DMS79 treated with DMSO at 0.1 percent for 48 hours (cell line): ENCODE measurements around the gene SLC35G2.
"Not testable (repeated sequence)": the region's sequence is repeated elsewhere in the genome, so short reads cannot be mapped to it uniquely, and the experiment has no call there.

Source experiments
- DNase-seq: peaks from one replicate; lab custom pipeline; 2025; lab: John Stamatoyannopoulos, UW

SLC35G2 gene

DNA sequence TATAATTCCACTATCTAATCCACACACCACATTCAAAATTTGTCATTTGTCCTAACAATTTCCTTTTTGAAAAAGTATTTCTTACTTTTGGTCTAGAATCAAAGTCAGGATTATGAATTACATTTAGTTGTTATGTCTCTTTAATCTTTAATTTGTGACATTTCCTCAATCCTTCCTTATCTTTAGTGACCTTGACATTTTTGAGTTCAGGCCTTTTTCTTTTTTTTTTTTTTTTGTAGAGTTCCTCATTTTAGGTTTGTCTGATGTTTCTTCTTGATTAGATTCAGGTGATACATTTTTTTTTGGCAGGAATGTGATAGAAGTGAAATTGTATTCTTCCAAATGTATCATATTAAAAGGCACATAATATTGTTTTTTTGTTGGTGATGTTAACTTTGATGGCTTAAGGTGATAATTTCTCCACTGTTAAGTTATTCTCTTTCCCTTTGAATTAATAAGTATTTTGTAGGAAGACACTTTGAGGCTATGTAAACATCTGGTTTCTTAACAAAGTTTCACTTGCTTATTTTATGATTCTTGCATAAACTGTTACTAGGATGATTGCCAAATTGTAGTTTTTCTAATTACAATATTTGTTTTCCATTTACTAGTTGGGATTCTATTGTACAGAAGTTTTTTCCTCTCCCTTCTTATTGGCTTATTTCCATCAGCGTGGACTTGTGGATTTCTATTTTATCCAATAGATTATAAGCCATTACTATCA is 16.3 kb downstream of the SLC35G2 start:
- DNase-seq = no peak

DNA sequence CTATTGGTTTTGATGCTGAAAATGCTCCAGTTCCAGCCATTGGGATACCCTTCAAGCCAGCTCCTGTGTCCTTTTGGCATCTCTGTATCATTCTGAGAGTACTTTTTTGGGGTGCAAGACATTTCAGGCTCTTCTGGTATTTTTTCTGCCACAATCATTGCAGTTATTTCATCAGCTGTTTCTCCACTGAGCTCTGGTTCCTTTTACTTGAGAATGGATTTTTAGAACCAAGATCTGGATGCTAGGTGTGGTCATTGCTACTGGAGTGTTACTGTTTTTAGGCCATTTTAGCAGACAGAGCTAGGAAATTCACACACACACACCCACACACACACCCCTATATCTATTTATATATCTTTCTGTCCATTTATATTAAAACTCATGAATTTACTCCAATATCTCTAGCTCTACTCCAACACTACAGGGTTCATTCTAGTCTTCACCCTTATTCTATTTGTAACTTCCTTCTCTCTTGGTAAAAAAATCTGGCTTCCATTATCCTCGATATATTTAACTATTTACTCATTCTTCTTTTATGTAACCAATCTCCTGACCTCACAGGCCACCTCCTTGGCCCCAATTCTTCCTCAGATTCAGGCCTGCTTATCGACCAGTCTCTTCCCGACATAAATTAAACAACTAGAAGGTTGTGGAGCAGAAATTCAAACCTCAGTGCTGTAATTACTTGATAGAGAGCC is 17.0 kb downstream of the SLC35G2 start:
- no peak for DNase-seq

DNA sequence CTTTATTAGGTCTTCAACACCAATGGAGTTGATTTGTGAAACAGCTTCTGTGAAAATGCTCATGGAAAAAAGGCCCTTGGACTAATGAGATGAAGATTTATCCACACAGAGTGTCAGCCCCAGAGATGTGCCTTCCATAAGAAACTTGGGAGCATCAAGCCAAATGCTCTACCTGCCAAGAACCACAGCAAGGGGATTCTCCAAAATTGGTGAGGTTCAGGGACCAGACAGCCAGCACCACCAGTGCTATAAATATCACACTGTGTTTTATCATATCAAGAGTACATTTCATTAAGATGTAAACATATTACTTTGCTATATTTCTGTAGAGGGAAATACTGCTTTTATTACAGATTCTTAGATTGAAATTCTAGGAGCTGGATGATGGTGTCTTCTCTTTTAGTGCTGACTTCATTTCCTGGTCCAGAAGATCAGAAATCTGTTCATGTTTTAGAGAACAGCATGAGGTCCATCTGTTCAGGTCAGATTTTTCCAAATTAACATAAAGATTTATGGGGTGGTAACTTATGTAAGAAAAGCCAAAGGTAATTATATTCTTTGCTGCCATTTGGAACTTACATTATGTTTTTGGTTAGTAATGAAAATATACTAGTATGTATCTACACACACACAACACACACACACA is 17.7 kb downstream of the SLC35G2 start:
- no peak for DNase-seq

DNA sequence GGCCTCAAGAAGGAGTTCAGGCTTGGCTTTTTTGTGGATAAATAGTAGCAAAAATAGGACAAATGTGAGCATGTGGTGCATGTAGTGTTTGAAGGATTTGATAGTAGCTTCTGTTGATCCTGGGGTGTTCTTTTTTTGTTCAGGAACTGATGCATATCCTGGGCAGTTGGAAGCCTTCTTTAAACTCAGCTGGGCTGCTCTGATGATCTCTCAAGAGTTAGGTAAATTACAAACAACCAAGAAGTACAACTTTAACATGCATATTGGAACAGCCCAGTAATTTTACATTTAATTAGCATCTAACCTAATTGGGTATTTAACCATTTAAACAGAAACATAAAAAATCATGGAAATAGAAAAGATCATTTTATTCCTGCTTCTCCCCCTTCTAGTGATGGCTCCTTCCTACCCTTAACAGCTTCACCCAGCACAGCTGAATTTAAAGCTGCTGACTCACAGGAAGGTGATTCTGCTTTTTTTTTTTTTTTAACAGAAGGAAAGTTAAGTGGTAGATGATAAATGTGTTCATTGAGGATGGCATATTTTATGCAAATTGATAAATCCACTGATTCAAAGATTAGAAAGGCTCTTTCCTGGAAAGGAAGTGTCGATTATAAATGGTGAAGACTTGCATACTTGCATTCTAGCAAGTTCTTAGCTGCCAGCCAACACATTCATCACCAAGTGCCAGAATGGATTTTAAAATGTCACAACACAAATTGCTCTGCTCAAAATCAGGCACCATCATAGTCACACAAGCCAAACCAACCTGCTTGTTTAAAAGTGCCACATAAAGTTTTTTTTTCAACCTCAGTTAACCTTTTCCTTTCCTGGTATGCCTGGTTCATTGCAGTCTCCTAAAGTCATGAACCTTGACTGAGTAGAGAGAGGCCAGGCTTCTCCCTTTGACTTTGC is 20.0 kb downstream of the SLC35G2 start:
- DNase-seq = no peak

DNA sequence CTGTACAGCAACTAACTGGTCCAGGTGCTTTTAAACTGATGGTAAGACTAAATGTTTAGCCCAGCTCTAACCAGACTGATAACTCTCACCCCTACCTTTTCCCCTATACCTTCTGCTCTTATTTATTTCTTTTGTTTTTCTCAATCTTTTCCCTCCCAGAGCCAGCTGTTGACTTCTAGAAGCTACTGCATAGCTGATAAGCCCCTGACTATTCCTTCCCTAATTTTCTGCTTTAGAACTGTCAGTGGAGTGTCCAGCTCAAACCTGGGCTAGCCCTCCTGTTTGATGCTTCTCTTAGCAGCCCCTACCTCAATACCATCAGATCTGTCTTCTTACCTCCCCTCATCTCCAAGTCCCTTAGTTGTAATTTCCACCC is 20.6 kb downstream of the SLC35G2 start:
- DNase-seq = no peak

DNA sequence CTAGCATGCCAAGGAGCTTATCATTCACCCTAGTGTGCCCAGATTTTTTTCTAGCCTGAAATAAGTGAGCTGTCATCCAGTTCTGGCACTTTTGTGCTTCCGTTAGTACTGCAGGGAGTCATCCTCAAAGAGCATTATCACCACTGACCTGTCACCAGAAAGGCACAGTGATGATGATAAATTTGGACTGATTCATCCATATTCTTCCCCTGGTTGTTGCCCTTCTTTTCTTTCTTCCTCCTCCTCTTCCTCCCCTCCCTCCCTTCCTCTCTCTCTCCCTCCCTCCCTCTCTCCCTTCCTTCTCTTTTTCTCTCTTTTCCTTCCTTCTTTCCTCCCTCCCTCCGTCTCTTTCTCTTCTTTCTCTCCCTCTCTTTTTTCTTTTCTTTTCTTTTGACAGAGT is 21.3 kb downstream of the SLC35G2 start:
- DNase-seq = no peak

DNA sequence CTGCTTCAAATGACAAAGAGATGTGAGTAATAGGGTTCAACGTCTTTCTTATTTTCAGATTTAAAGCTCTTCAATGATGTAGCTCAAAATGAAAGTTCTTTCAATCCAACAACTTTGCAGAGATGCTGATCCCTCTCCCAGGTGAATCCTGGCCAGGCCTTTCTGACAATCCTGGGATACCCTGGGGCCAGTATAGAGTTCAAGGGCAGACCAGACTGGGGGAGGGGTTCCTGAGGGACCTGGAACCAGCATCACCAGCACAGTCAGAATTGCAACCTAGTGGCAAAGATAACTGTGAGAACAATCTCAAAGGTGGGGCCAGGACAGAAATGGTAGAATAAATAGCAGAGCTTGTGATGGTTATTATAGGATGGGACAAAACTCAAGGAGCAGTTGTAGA is 23.4 kb downstream of the SLC35G2 start:
- no peak for DNase-seq

DNA sequence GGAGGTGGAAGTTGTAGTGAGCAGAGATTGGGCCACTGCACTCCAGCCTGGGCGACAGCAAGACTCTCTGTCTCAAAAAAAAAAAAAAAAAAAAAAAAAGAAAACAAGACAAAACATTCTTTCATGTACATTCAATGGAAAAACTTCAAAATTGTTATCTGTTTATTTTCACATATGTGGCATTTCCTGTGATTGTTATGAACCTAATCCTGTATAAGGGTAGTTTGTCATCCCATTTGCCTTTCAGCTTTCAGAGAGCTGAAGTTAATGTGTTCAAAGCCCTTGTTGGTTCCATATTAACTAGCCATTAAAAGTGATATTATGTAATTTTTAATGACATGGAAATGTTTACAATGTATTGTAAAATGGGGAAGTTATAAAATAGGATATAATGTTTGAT is 25.8 kb downstream of the SLC35G2 start:
- DNase-seq = no peak

DNA sequence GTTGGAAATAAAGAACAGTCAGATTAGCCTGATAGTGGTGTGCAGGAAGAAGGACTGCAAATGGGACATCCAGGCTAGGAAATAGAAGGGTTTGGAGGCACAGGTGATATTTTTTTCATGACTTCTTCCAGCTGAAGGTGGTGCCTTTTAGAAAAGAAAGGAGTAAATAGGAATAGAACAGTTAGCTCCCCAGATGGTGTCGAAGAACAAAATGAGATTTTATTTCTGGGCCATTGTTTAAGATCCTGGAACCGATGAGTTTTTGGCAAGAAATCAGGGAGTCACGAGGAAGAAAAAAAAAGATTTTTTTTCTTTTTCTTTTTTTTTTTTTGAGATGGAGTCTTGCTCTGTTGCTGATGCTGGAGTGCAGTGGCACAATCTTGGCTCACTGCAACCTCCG is 33.3 kb downstream of the SLC35G2 start:
- no peak for DNase-seq

DNA sequence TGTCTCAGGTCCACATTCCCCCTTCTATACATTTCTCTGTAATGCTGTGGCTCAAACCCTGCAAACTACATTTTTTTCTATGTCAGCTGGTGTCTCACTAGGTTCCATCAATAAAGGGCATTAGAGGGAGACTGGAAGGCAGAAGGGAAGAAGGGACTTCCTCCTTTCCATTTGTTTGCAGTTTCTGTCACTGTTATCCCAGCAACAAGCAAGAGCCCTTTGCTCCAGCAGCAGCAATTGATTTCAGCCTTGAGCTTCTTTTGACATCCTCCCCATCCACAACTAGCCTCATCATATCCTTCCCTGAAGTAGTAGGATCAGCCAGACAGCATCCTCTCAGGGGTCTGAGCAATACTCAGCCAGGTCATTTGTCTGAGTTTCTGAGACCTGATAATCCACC is 37.7 kb downstream of the SLC35G2 start:
- DNase-seq = no peak

DNA sequence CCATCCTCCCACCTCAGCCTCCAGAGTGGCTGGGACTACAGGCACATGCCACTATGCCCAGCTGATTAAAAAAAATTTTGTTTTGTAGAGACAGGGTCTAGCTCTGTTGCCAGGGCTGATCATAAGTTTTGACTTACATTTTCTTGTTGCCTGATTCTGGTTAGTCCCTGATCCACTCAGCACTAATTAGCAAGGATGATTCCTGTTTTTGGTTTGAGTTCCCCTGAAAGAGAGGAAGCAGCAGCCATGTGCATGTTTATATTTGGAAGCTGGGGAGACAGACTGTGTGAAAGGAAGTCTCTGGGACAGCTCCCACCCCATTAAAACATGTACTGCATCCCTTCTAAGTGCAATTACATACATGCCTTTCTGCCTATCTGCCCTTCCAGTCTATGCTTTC is 39.5 kb downstream of the SLC35G2 start:
- no peak for DNase-seq

DNA sequence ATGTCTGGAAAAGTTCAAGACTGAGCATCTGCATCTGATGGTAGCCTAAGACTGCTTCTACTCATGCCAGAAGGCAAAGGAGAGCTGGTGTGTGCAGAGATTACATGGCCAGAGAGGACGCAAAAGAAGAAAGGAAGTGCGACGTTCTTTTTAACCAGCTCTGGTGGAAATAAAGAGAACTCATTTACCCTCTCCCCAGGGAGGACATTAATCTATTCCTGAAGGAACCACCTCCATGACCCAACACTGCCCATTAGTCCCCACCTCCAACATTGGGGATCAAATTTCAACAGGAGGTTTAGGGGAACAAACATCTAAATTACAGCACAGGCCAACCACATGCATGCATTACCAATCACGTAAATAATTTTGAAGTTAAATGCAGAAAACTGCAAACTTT is 41.6 kb downstream of the SLC35G2 start:
- DNase-seq = peak; percentile 42

DNA sequence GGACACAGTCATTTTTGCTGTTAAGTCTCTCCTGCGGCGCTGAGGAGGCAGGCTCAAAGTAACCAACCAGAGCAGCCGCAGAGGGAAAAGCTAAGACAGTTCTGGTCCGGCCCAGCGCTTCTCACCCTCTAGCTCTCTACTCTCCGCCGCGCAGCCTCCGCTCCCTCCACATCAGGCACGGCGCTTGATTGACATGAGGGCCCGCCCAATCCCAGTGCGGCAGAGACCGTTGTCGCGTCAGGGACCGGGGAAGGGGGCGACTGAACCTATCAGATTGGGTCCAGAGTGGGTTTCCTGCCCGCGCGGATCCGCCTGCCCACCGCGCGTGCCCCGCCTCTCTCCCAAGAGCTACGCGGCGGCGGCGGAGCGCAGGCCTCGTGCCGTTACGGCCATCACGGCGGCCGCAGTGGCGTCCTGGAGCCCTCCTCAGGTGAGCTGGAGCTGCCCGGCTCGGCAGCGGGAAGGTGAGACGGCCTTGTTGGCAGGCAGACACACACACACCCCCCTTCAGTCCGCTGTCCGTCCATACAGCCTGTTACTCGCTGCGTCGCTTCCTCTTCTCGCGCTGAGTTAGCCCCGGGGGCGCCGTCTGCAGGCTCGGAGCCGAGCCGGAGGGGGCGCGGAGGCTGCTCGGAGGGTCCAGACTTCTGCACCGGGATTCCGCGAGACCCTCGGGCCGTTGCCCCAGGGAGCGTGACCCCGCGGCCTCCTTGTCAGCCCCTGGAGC is 43.1 kb downstream of the SLC35G2 start, which contains the start of gene NCK1:
Gene NCK1 (plus strand): TSS at position 319 of the 727 bp plus-strand sequence. CDS start 65,794 bp downstream, outside the sequence.
- peak; percentile 97 for DNase-seq

DNA sequence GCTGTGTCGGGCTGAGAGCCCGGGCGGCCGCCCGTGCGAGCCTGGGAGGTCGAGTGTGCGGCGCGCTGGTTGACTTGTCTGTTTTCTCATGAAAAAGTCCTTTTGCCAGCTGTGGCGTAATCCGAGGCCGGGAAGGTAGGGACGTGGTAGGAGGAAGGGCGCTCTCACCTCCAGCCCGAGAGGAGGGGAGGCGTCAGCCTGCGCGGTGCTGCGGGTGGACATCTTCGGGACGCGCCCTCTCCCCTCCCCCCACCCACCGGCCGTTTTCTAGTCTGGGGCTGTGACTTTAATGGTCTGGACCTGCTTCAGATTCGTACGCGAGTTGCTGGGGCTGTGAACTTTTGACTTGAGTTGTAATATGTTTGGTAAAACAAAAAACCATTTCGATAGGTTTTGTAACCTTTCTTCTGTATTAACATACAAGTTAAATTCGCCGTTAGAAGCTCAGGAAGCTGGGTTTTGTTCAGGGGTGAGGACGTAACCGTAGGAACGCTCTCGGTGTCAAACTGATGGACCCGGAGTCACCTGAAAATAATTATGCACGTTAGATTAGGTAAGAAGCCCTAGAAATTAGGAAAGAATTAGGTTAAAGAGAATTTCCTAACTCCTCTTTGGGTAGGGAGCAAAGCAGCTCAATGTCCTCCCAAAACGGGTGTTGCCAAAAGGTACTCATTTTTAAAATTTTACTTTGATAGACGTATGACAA is 43.8 kb downstream of the SLC35G2 start:
- peak; percentile 58 for DNase-seq

DNA sequence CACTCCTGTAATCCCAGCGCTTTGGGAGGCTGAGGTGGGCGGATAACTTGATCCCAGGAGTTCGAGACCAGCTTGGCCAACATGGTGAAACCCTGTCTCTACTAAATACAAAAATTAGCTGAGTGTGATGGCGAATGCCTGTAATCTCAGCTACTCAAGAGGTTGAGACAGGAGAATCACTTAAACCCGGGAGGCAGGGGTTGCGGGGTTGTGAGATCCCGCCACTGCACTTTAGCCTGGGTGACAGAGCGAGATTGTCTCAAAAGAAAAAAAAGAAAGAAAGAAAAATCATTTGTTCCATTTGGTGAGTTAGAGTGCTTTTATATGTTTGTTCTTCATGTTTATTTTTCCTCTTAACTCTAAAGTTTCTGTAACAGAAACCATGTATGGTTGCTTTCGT is 50.4 kb downstream of the SLC35G2 start:
- no peak for DNase-seq

DNA sequence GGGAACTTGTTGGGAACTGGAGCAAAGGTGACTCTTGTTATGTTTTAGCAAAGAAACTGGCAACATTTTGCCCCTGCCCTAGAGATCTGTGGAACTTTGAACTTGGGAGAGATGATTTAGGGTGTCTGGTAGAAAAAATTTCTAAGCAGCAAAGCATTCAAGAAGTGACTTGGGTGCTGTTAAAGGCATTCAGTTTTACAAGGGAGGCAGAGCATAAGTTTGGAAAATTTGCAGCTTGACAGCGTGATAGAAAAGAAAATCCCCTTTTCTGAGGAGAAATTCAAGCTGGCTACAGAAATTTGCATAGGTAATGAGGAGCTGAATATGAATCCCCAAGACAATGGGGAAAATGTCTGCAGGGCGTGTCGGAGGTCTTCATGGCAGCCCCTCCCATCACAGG is 53.3 kb downstream of the SLC35G2 start:
- DNase-seq = not testable (repeated sequence)

DNA sequence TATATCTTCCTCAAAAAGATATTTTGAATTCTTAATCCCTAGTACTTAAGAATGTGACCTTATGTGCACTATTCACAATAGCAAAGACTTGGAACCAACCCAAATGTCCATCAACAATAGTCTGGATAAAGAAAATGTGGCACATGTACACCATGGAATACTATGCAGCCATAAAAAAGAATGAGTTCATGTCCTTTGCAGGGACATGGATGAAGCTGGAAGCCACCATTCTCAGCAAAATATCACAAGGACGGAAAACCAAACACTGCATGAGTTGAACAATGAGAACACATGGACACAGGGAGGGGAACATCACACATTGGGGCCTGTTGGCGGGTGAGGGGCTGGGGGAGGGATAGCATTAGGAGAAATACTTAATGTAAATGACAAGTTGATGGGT is 60.6 kb downstream of the SLC35G2 start:
- DNase-seq = not testable (repeated sequence)

DNA sequence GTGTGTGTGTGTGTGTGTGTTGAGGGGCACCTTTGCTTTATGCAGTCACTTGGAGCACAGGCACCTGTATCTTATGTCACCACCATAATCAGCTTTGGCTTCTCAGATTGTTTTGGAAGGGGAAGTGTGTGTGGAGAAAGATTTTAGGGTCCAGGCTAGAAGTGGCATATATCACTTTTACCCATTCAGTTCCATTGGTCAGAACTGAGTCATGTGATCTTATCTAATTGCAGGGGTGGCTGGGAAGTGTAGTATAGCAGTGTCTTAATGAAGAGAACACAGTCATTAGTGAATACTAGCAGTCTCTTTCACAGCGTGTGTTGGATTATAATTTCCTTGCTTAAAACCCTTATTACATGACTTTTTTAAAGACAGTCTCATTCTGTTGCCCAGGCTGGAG is 63.6 kb downstream of the SLC35G2 start:
- peak; percentile 14 for DNase-seq

DNA sequence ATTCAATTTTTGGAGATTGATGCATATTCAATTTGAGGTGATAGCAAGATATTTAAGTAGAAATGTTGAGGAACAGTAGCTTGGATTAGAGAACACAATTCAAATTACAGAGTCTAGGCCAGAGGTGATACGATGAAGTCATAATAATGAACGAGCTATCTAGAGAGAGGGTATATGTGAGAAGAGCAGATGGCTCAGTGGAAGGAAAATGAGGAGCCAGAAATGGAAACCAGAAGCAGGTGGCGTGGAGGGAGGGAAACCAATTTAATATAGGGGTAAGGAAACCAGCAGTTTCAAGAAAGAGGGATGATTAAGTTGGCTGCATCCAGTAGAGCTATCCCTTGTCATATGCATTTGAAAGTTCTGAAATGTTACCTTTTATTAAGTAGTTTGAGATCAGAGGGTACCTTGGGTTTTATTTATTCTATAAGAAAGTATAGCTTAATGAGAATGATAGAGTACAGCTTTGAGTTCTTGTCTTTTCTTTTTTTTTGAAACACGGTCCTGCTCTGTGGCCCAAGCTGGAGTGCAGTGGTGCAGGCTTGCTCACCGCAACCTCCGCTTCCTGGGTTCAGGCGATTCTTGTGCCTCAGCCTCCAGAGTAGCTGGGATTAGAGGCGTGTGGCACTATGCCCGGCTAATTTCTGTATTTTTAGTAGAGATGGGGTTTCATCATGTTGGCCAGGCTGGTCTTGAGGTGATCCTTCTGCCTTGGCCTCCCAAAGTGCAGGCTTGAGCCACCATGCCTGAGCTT is 65.2 kb downstream of the SLC35G2 start:
- peak; percentile 58 for DNase-seq
